Caco-2 (cell line): ENCODE data around the gene TF. TPM values are rescaled to one million over a fixed set of nuclear protein-coding genes. Genes with fewer than 3 reads are reported as not detected.

Experiments
- BruUV-seq: library from RNA; stranded (reverse); fragments of 400-500 nt; replicated peaks from 2 replicates; lab custom pipeline; 2021; lab: Mats Ljungman, UMichigan
- CTCF ChIA-PET: fragments of 300-600 bp; sonication (Branson Sonifier 250); formaldehyde crosslinking; loops from one replicate; lab custom pipeline; 2022; ENCODE audit warnings: antibody characterized with exemption; lab: Charles Lee
- POLR2A ChIA-PET: fragments of 300-600 bp; sonication (Branson Sonifier 250); formaldehyde crosslinking; loops from one replicate; lab custom pipeline; 2022; ENCODE audit warnings: antibody characterized with exemption; lab: Charles Lee
- DNase-seq, 2 experiments: peaks; one replicate each; pipeline versions ENCODE4 v3.0.0 to v3.0.0-alpha.2; 2020 to 2022
- H3K27me3 ChIP-seq: replicated peaks from 2 replicates; pipeline ENCODE4 v1.6.0; 2011; ENCODE audit warnings: low read length; ENCODE audit not compliant: control insufficient read depth, insufficient read depth
- H3K36me3 ChIP-seq: 2 replicates; pipeline ENCODE4 v1.5.1; 2011; ENCODE audit warnings: low read length; ENCODE audit not compliant: control insufficient read depth, insufficient read depth
- H3K4me1 ChIP-seq: fragments of 250-450 bp; sonication (Bioruptor Pico); 2 replicates; pipeline ENCODE4 v1.5.1; 2020; ENCODE audit warnings: mild to moderate bottlenecking
- H3K4me3 ChIP-seq: 2 replicates; pipeline ENCODE4 v1.5.1; 2011; ENCODE audit warnings: low read depth, mild to moderate bottlenecking, control low read depth, low read length
- H3K9me3 ChIP-seq: fragments of 250-450 bp; sonication (Bioruptor Pico); 2 replicates; pipeline ENCODE4 v1.5.1; 2020; ENCODE audit warnings: mild to moderate bottlenecking, moderate library complexity
- H3K27ac Mint-ChIP-seq: one replicate; pipeline ENCODE4 v1.8.0; 2022; ENCODE audit warnings: mixed read lengths; ENCODE audit not compliant: unreplicated experiment
- H3K27me3 Mint-ChIP-seq: one replicate; pipeline ENCODE4 v1.8.0; 2022; ENCODE audit warnings: mixed read lengths; ENCODE audit not compliant: insufficient read depth, unreplicated experiment
- H3K36me3 Mint-ChIP-seq: one replicate; pipeline ENCODE4 v1.8.0; 2022; ENCODE audit warnings: mild to moderate bottlenecking, mixed read lengths; ENCODE audit not compliant: insufficient read depth, unreplicated experiment
- H3K4me1 Mint-ChIP-seq: one replicate; pipeline ENCODE4 v1.8.0; 2022; ENCODE audit warnings: low read depth, mixed read lengths; ENCODE audit not compliant: unreplicated experiment
- H3K4me3 Mint-ChIP-seq: one replicate; pipeline ENCODE4 v1.8.0; 2022; ENCODE audit warnings: mild to moderate bottlenecking, moderate library complexity, mixed read lengths; ENCODE audit not compliant: unreplicated experiment
- H3K9me3 Mint-ChIP-seq: one replicate; pipeline ENCODE4 v1.8.0; 2022; ENCODE audit warnings: mixed read lengths; ENCODE audit not compliant: unreplicated experiment
- CTCF ChIP-seq, 2 experiments: fragments of 200-600 bp in 1 of 2; IDR thresholded peaks; 1 replicate in 1 of 2; 2 replicates in 1 of 2; pipeline versions ENCODE4 v1.5.1 to v1.8.0; 2011 to 2022; ENCODE audit warnings: antibody characterized with exemption in 1 of 2, control low read depth in 1 of 2, inconsistent platforms in 1 of 2, low read depth in 1 of 2, low read length in 1 of 2, mild to moderate bottlenecking in 1 of 2, moderate library complexity in 1 of 2; ENCODE audit not compliant: insufficient read depth in 1 of 2, severe bottlenecking in 1 of 2, unreplicated experiment in 1 of 2
- intact Hi-C: fragments of 100-400 bp; cut with micrococcal nuclease; formaldehyde crosslinking; loops from one replicate; pipeline ENCODE4 v1.10.0; 2022; ENCODE audit not compliant: unreplicated experiment
- total RNA-seq: library from RNA; stranded (reverse); gene quantifications from 2 replicates; pipeline ENCODE4 v1.2.3, GENCODE V29; 2022

Gene TF
- total RNA-seq, 1 experiment from 2014 or later = 23.4 TPM

DNA sequence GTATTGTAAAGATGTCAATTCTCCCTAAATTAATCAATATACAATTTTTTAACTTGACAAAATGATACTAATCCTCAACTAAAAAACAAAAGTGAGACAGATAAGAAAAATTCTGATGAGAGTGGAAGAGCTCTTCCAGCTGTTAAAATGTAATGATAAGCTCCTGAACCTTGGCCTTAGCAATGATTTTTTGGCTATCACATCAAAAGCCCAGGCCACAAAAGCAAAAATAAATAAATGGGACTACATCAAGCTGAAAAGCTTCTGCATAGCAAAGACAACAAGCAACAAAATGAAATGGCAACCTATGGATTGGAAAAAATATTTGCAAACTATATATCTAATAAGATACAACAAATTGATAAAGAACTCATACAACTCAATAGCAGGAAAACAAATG, 35.4 kb downstream of the TF start:
- no peaks in the 10 kb centered on the region for H3K9me3 ChIP-seq
- Mint-ChIP-seq H3K9me3 (no peaks in the 10 kb centered on the region), H3K4me1 (no peaks in the 10 kb centered on the region), H3K27me3 (no peaks in the 10 kb centered on the region), H3K4me3 (no peak overlapping the region), H3K36me3 (no peaks in the 10 kb centered on the region), H3K27ac (no peak overlapping the region)
- no peaks in the 10 kb centered on the region for H3K36me3 ChIP-seq
- no peak overlapping the region for H3K4me3 ChIP-seq
- H3K4me1 ChIP-seq = no peaks in the 10 kb centered on the region
- no peak for DNase-seq
- CTCF ChIA-PET = no interaction called here
- intact Hi-C loops = no loop called here
- POLR2A ChIA-PET = no interaction called here
- H3K27me3 ChIP-seq = no peaks in the 10 kb centered on the region
- TF ChIP-seq CTCF (IDR thresholded peaks at IDR 0.05; ENCODE audit: insufficient read depth in 1 of 2, low read depth in 1 of 2, low read length in 1 of 2, severe bottlenecking in 1 of 2, unreplicated experiment in 1 of 2) = no peak
- no TSS peak for BruUV-seq

DNA sequence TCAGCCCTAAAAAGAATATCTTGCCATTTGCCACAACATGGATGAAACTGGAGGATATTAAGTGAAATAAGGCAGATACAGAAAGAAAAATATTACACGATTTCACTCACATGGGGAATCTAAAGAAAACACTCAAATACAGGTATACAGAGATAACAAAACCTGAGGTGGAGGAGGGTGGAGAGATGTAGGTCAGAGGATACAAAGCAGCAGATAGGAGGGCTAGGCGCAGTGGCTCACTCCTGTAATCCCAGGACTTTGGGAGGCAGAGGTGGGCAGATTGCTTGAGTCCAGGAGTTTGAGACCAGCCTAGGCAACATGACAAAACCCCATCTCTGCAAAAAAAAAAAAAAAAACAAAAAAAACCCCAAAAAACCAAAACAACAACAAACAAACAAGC, 36.3 kb downstream of the TF start:
- Mint-ChIP-seq H3K9me3 (no peaks in the 10 kb centered on the region), H3K4me1 (no peaks in the 10 kb centered on the region), H3K27me3 (no peaks in the 10 kb centered on the region), H3K36me3 (no peaks in the 10 kb centered on the region), H3K4me3 (no peak overlapping the region), H3K27ac (no peak overlapping the region)
- intact Hi-C loops = no loop called here
- Histone ChIP-seq H3K4me3 (no peak overlapping the region), H3K27me3 (no peaks in the 10 kb centered on the region), H3K9me3 (no peaks in the 10 kb centered on the region), H3K36me3 (no peaks in the 10 kb centered on the region), H3K4me1 (no peaks in the 10 kb centered on the region)
- no peak for TF ChIP-seq CTCF (IDR thresholded peaks at IDR 0.05; ENCODE audit: insufficient read depth in 1 of 2, low read depth in 1 of 2, low read length in 1 of 2, severe bottlenecking in 1 of 2, unreplicated experiment in 1 of 2)
- no TSS peak for BruUV-seq
- CTCF ChIA-PET = no interaction called here
- POLR2A ChIA-PET = no interaction called here
- no peak for DNase-seq

DNA sequence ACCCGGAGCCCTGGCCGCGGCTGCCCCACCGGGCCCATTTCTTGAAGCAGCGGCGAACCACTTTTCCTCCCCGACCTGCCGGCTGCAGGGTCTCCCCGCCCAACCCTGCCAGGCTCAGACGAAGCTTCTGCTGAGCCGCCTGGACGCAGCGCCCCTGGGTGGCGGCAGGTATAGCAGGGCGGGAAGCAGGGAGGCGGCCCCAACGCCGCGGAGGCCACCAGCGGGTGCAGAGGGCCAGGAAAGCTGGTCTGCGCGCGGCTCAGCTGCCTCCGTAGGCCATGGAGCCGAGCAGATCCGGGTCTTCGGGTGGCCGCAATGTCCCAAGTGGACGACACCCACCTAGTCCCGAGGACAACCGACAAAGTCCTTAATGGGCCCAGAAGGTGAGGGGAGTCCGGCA, 37.6 kb downstream of the TF start:
- POLR2A ChIA-PET = no interaction called here
- Mint-ChIP-seq H3K27ac (no peak overlapping the region), H3K4me1 (no peaks in the 10 kb centered on the region), H3K9me3 (no peaks in the 10 kb centered on the region), H3K4me3 (no peak overlapping the region), H3K36me3 (no peaks in the 10 kb centered on the region), H3K27me3 (no peaks in the 10 kb centered on the region)
- H3K36me3 ChIP-seq = no peaks in the 10 kb centered on the region
- no peak for DNase-seq
- H3K4me1 ChIP-seq = no peaks in the 10 kb centered on the region
- CTCF ChIA-PET = no interaction called here
- no peak overlapping the region for H3K4me3 ChIP-seq
- no TSS peak for BruUV-seq
- no peaks in the 10 kb centered on the region for H3K9me3 ChIP-seq
- H3K27me3 ChIP-seq = no peaks in the 10 kb centered on the region
- intact Hi-C loops = no loop called here
- TF ChIP-seq CTCF (IDR thresholded peaks at IDR 0.05; ENCODE audit: insufficient read depth in 1 of 2, low read depth in 1 of 2, low read length in 1 of 2, severe bottlenecking in 1 of 2, unreplicated experiment in 1 of 2) = no peak
